Body of pancreas (tissue), 4 donors: Measurements from ENCODE around the gene GDPD5.

Experiments used
- CTCF ChIP-seq, 7 experiments: fragments of 450-650 bp in 4 of 7; fragments of 200-600 bp in 3 of 7; sonication (generic) in 3 of 7; IDR thresholded peaks; one replicate each; pipeline ENCODE4 v1.5.1; 2016 to 2019; ENCODE audit warnings: antibody characterized with exemption in 7 of 7
- POLR2A ChIP-seq, 3 donors: fragments of 450-650 bp; IDR thresholded peaks; one replicate each; pipeline ENCODE4 v1.6.1; 2016; ENCODE audit warnings: antibody characterized with exemption in 3 of 3, mild to moderate bottlenecking in 2 of 3

GRCh38 chr11:75427181-75427580 is 98.6 kb downstream of the GDPD5 start:
- TF ChIP-seq CTCF (IDR thresholded peaks at IDR 0.05) (no peak), POLR2A (IDR thresholded peaks at IDR 0.05) (no peak)
